ENCODE results near the gene FNDC8. TPM values are rescaled to one million over a fixed set of nuclear protein-coding genes. Genes with fewer than 3 reads are reported as not detected.

Gene FNDC8
- polyA plus RNA-seq, 3 donors = not detected

GRCh38 chr17:35080536-35080935 lies 40.9 kb upstream of the FNDC8 start:
- Histone ChIP-seq H3K36me3 (replicated peaks in 1 of 2; ENCODE audit: control insufficient read depth in 1 of 2, insufficient read depth in 2 of 2, low read length in 2 of 2) (no peaks in the 10 kb centered on the region), H3K4me1 (ENCODE audit: control insufficient read depth in 1 of 2, insufficient read depth in 2 of 2, low read length in 2 of 2) (peaks cover 6 to 7% of the 10 kb centered on the region in 2 donors), H2AFZ (ENCODE audit: insufficient read depth, low read depth, low read length, poor library complexity, severe bottlenecking) (no peak overlapping the region), H3K4me3 (replicated peaks in 1 of 3; ENCODE audit: low read depth in 2 of 3, low read length in 3 of 3) (no peak overlapping the region), H4K20me1 (ENCODE audit: insufficient read depth, low read length) (peaks cover 36% of the 10 kb centered on the region), H3K79me2 (ENCODE audit: insufficient read depth, low read length) (peaks cover 95% of the 10 kb centered on the region), H3K4me2 (replicated peaks; ENCODE audit: extremely low read depth, low read length, poor library complexity, severe bottlenecking) (no peak overlapping the region), H3K27ac (ENCODE audit: low read depth in 1 of 2, low read length in 2 of 2) (peak overlapping the region in 1 of 2 donors; percentile 16), H3K27me3 (ENCODE audit: control insufficient read depth in 2 of 2, insufficient read depth in 2 of 2, low read length in 2 of 2) (no peaks in the 10 kb centered on the region), H3K9me3 (replicated peaks in 1 of 2; ENCODE audit: control insufficient read depth in 1 of 2, insufficient read depth in 1 of 2, low read length in 2 of 2) (no peaks in the 10 kb centered on the region), H3K9ac (ENCODE audit: insufficient read depth, low read length, poor library complexity, severe bottlenecking) (no peak overlapping the region)
- Mint-ChIP-seq H3K27ac (peak overlapping the region in 1 of 7 donors; percentile 6), H3K36me3 (peaks cover 0 to 12% of the 10 kb centered on the region in 2 donors), H3K4me1 (peaks cover 27% of the 10 kb centered on the region), H3K27me3 (ENCODE audit: low read depth in 3 of 3) (no peaks in the 10 kb centered on the region), H3K4me3 (no peak overlapping the region), H3K9me3 (no peaks in the 10 kb centered on the region)
- no peak for TF ChIP-seq CTCF (IDR thresholded peaks at IDR 0.05)
- intact Hi-C loops (cut with micrococcal nuclease) = no loop called here
- no peak for DNase-seq
- no CpG with 5 or more reads among the region's 1 CpG for WGBS (ENCODE audit: insufficient coverage)

- H3K79me2 ChIP-seq (ENCODE audit: insufficient read depth, low read length) = peaks cover 97% of the 10 kb centered on the region
- H3K4me1 ChIP-seq (ENCODE audit: control insufficient read depth in 1 of 2, insufficient read depth in 2 of 2, low read length in 2 of 2) = peaks cover 6 to 7% of the 10 kb centered on the region in 2 donors
- no peaks in the 10 kb centered on the region for H3K27me3 ChIP-seq (ENCODE audit: control insufficient read depth in 2 of 2, insufficient read depth in 2 of 2, low read length in 2 of 2)
- peaks cover 44% of the 10 kb centered on the region for H4K20me1 ChIP-seq (ENCODE audit: insufficient read depth, low read length)
- H3K4me1 Mint-ChIP-seq = peaks cover 31% of the 10 kb centered on the region
- TF ChIP-seq CTCF (IDR thresholded peaks at IDR 0.05) = no peak
- DNase-seq = no peak
- H3K27ac ChIP-seq (ENCODE audit: low read depth in 1 of 2, low read length in 2 of 2) = no peak overlapping the region
- no CpG with 5 or more reads among the region's 1 CpG for WGBS (ENCODE audit: insufficient coverage)
- H3K4me2 ChIP-seq (replicated peaks; ENCODE audit: extremely low read depth, low read length, poor library complexity, severe bottlenecking) = no peak overlapping the region
- peaks cover 0 to 12% of the 10 kb centered on the region in 2 donors for H3K36me3 Mint-ChIP-seq
- no peaks in the 10 kb centered on the region for H3K36me3 ChIP-seq (replicated peaks in 1 of 2; ENCODE audit: control insufficient read depth in 1 of 2, insufficient read depth in 2 of 2, low read length in 2 of 2)
- no peak overlapping the region for H3K4me3 ChIP-seq (replicated peaks in 1 of 3; ENCODE audit: low read depth in 2 of 3, low read length in 3 of 3)
- intact Hi-C loops (cut with micrococcal nuclease) = no loop called here
- no peaks in the 10 kb centered on the region for H3K9me3 ChIP-seq (replicated peaks in 1 of 2; ENCODE audit: control insufficient read depth in 1 of 2, insufficient read depth in 1 of 2, low read length in 2 of 2)
- no peak overlapping the region for H2AFZ ChIP-seq (ENCODE audit: insufficient read depth, low read depth, low read length, poor library complexity, severe bottlenecking)
- H3K4me3 Mint-ChIP-seq = no peak overlapping the region
- H3K27me3 Mint-ChIP-seq (ENCODE audit: low read depth in 3 of 3) = no peaks in the 10 kb centered on the region
- H3K9me3 Mint-ChIP-seq = no peaks in the 10 kb centered on the region
- no peak overlapping the region for H3K27ac Mint-ChIP-seq
- H3K9ac ChIP-seq (ENCODE audit: insufficient read depth, low read length, poor library complexity, severe bottlenecking) = no peak overlapping the region
Measured at GRCh38 chr17:35081638-35082037, 39.8 kb upstream of the FNDC8 start.

Measured in CD14-positive monocyte (primary cell).